HepG2 (cell line): ENCODE results near the gene SDCCAG8. TPM values are rescaled to one million over a fixed set of nuclear protein-coding genes. Genes with fewer than 3 reads are reported as not detected.

ENCODE experiments used
- ATAC-seq: fragments of 200-7000 bp; cut with Tn5 transposase; 3 replicates; pipeline ENCODE4 v1.9.1; 2020; ENCODE audit warnings: mild to moderate bottlenecking, moderate library complexity
- BruUV-seq: library from RNA; stranded (reverse); fragments of 400-500 nt; replicated peaks from 2 replicates; lab custom pipeline; 2021; lab: Mats Ljungman, UMichigan
- CTCF ChIA-PET: fragments of 300-600 bp; formaldehyde crosslinking; extraction: SDS; loops from one replicate; lab custom pipeline; 2021; ENCODE audit warnings: low total read pairs, inconsistent platforms, low intra/inter-chr PET ratio; lab: Yijun Ruan, JAX
- POLR2A ChIA-PET: fragments of 350-600 bp; sonication (Branson Sonifier 250); formaldehyde crosslinking; loops from one replicate; lab custom pipeline; 2020; ENCODE audit warnings: antibody characterized with exemption, inconsistent platforms; lab: Yijun Ruan, JAX
- DNase-seq: peaks from one replicate; pipeline ENCODE4 v3.0.0-alpha.2; 2015; ENCODE audit warnings: low spot score
- FAIRE-seq: peaks from 3 replicates; lab custom pipeline; 2011; peaks lifted over from hg19 to GRCh38; lab: Jason Lieb, UNC
- H2AFZ ChIP-seq: one replicate; pipeline ENCODE4 v1.6.1; 2011; ENCODE audit warnings: low read length, inconsistent platforms
- H3K27ac ChIP-seq: fragments of 300-600 bp; 3 replicates; pipeline ENCODE4 v1.8.0; 2011; ENCODE audit warnings: mixed run types, mild to moderate bottlenecking, mixed read lengths, low read length, inconsistent platforms; ENCODE audit not compliant: insufficient read depth; ENCODE audit errors: extremely low read length
- H3K27me3 ChIP-seq, 2 experiments: fragments of 200-600 bp in 1 of 2; 2 replicates in 1 of 2; 3 replicates in 1 of 2; pipeline versions ENCODE4 v1.6.0 to v1.8.0; 2011; ENCODE audit warnings: low read length in 2 of 2, mild to moderate bottlenecking in 2 of 2, moderate library complexity in 2 of 2, inconsistent platforms in 1 of 2; ENCODE audit not compliant: insufficient read depth in 2 of 2, control insufficient read depth in 1 of 2
- H3K36me3 ChIP-seq, 2 experiments: fragments of 200-600 bp in 1 of 2; replicated peaks in 1 of 2; 2 replicates in 1 of 2; 3 replicates in 1 of 2; pipeline versions ENCODE4 v1.5.1 to v1.8.0; 2011; ENCODE audit warnings: low read length in 2 of 2, inconsistent platforms in 1 of 2; ENCODE audit not compliant: insufficient read depth in 2 of 2, control insufficient read depth in 1 of 2
- H3K4me1 ChIP-seq: 2 replicates; pipeline ENCODE4 v1.5.1; 2012; ENCODE audit warnings: low read length, inconsistent platforms; ENCODE audit not compliant: insufficient read depth
- H3K4me2 ChIP-seq: 2 replicates; pipeline ENCODE4 v1.6.0; 2011; ENCODE audit warnings: low read depth, low read length, inconsistent platforms
- H3K4me3 ChIP-seq, 3 experiments: fragments of 200-600 bp in 1 of 3; sonication (generic), shearing (Covaris generic) in 1 of 3; replicated peaks in 1 of 3; 2 replicates each; pipeline ENCODE4 v1.5.1; 2011 to 2016; ENCODE audit warnings: low read length in 3 of 3, inconsistent platforms in 2 of 3, low read depth in 2 of 3, mild to moderate bottlenecking in 2 of 3, control low read depth in 1 of 3, mixed read lengths in 1 of 3; ENCODE audit not compliant: insufficient read depth in 1 of 3
- H3K79me2 ChIP-seq: one replicate; pipeline ENCODE4 v1.6.1; 2011; ENCODE audit warnings: low read length, inconsistent platforms; ENCODE audit not compliant: insufficient read depth
- H3K9ac ChIP-seq: 2 replicates; pipeline ENCODE4 v1.6.0; 2011; ENCODE audit warnings: mild to moderate bottlenecking, low read depth, low read length, inconsistent platforms; ENCODE audit not compliant: insufficient read depth
- H3K9me3 ChIP-seq: 2 replicates; pipeline ENCODE4 v1.5.1; 2012; ENCODE audit warnings: mild to moderate bottlenecking, low read length
- H4K20me1 ChIP-seq: 2 replicates; pipeline ENCODE4 v1.6.0; 2011; ENCODE audit warnings: inconsistent platforms, mild to moderate bottlenecking, low read length, moderate library complexity; ENCODE audit not compliant: insufficient read depth
- HHEX ChIP-seq: IDR thresholded peaks from 2 replicates; pipeline ENCODE4 v1.6.1; 2016; ENCODE audit warnings: control low read depth
- HNRNPL ChIP-seq: fragments of 200-400 bp; formaldehyde crosslinking; IDR thresholded peaks from 2 replicates; pipeline ENCODE4 v1.6.1; 2017; ENCODE audit warnings: mild to moderate bottlenecking, low read depth, low read length
- TFDP2 ChIP-seq: sonication (generic); formaldehyde crosslinking; IDR thresholded peaks from 2 replicates; pipeline ENCODE4 v1.4.0; 2020; ENCODE audit warnings: missing genetic modification reagents
- ZBTB2 ChIP-seq: sonication (generic); formaldehyde crosslinking; IDR thresholded peaks from 2 replicates; pipeline ENCODE4 v1.8.0; 2022; ENCODE audit warnings: low read depth, missing genetic modification reagents
- ZNF331 ChIP-seq: sonication (generic); formaldehyde crosslinking; IDR thresholded peaks from 2 replicates; pipeline ENCODE4 v1.4.0; 2020; ENCODE audit warnings: missing genetic modification reagents
- ZNF343 ChIP-seq: sonication (generic); formaldehyde crosslinking; IDR thresholded peaks from 2 replicates; pipeline ENCODE4 v1.4.0; 2020; ENCODE audit warnings: mild to moderate bottlenecking, missing genetic modification reagents
- ZNF598 ChIP-seq: sonication (generic); formaldehyde crosslinking; IDR thresholded peaks from 2 replicates; pipeline ENCODE4 v1.5.1; 2020; ENCODE audit warnings: mild to moderate bottlenecking, missing genetic modification reagents, borderline replicate concordance
- WGBS: methylation state at CpG from one replicate; pipeline ENCODE4 v1.1.6; 2017; ENCODE audit warnings: low lambda C conversion rate; 5-methylcytosine and 5-hydroxymethylcytosine counted together
- in situ Hi-C: cut with HindIII; loops from 2 replicates; pipeline ENCODE4 v1.10.0; 2017; ENCODE audit warnings: low pct_unique_long_range_greater_than_20kb; ENCODE audit not compliant: extremely low pct_ligation_motif_present
- intact Hi-C: fragments of 100-400 bp; cut with micrococcal nuclease; formaldehyde crosslinking; loops from one replicate; pipeline ENCODE4 v1.10.0; 2022; ENCODE audit not compliant: unreplicated experiment
- polyA plus RNA-seq, 8 experiments: library from polyadenylated mRNA; depleted of rRNA in 3 of 8; stranded (reverse) in 7 of 8; unstranded in 1 of 8; fragments of >200 nt; fragmentation: Illumina TruSeq in 4 of 8; extraction: Trizol in 4 of 8; gene quantifications; 2 replicates each; pipeline versions ENCODE4 v1.2.1 to v1.2.3, GENCODE V29; 2011 to 2016; ENCODE audit warnings: low read depth in 4 of 8, missing spikeins in 1 of 8, mixed read lengths in 1 of 8; ENCODE audit not compliant: insufficient read depth in 1 of 8
- total RNA-seq, 5 experiments: library from RNA; depleted of rRNA; stranded (reverse); fragments of >200 nt; fragmentation: Illumina TruSeq; extraction: Trizol; gene quantifications; 2 replicates each; pipeline ENCODE4 v1.2.3, GENCODE V29; 2016; ENCODE audit warnings: low read depth in 1 of 5

The SDCCAG8 gene
- total and polyA plus RNA-seq, 2 of the 13 experiments (the other 11 are each of a cell fraction or from before 2014, with no cell fraction given) = 9.5 to 13.4 TPM

- H3K4me3 ChIP-seq = no peak overlapping the region
- no peaks in the 10 kb centered on the region for H3K9me3 ChIP-seq
- DNase-seq (no peak), FAIRE-seq (no peak), ATAC-seq (no peak)
- 91% methylated on average over 3 of the region's 3 CpGs for WGBS
- in situ Hi-C loops = no loop called here
- no peaks in the 10 kb centered on the region; a peak in 2 of 5 replicates for H3K36me3 ChIP-seq
- no peak overlapping the region for H3K27ac ChIP-seq
- CTCF ChIA-PET = no interaction called here
- POLR2A ChIA-PET = no interaction called here
- no peak overlapping the region for H3K9ac ChIP-seq
- no peaks in the 10 kb centered on the region for H4K20me1 ChIP-seq
- no TSS peak for BruUV-seq
- TF ChIP-seq TFDP2 = no peak
- TF ChIP-seq ZNF343 (CRISPR knock-in tag) = no peak
- no peak for TF ChIP-seq ZBTB2 (CRISPR knock-in tag)
- TF ChIP-seq ZNF331 (CRISPR knock-in tag) = no peak
- no peak for TF ChIP-seq HHEX
- TF ChIP-seq ZNF598 (CRISPR knock-in tag) = no peak
- no peak for TF ChIP-seq HNRNPL
- H2AFZ ChIP-seq = no peak overlapping the region
- no peaks in the 10 kb centered on the region for H3K4me1 ChIP-seq
- H3K4me2 ChIP-seq = no peak overlapping the region
- intact Hi-C loops = no loop called here
- H3K27me3 ChIP-seq = no peaks in the 10 kb centered on the region
- H3K79me2 ChIP-seq = no peaks in the 10 kb centered on the region
These were observed 38.9 kb downstream of the SDCCAG8 start for GRCh38 chr1:243294723-243295121.
